Urinary bladder (tissue), 4 donors: Measurements from ENCODE around the gene RIPK3. TPM values are rescaled to one million over a fixed set of nuclear protein-coding genes. Genes with fewer than 3 reads are reported as not detected.
"Not testable (repeated sequence)": the region's sequence is repeated elsewhere in the genome, so short reads cannot be mapped to it uniquely, and the experiment has no call there.

ENCODE experiments used
- DNase-seq: peaks from one replicate; pipeline ENCODE4 v3.0.0-alpha.2; 2015; ENCODE audit errors: extremely low spot score
- H3K27ac ChIP-seq: one replicate; pipeline ENCODE4 v1.5.1; 2013; ENCODE audit warnings: low read depth, mild to moderate bottlenecking, moderate library complexity
- H3K36me3 ChIP-seq: one replicate; pipeline ENCODE4 v1.6.1; 2013; ENCODE audit warnings: mild to moderate bottlenecking, moderate library complexity; ENCODE audit not compliant: insufficient read depth
- H3K4me1 ChIP-seq: one replicate; pipeline ENCODE4 v1.6.1; 2013; ENCODE audit warnings: mild to moderate bottlenecking, moderate library complexity; ENCODE audit not compliant: insufficient read depth
- H3K4me3 ChIP-seq: one replicate; pipeline ENCODE4 v1.5.1; 2013; ENCODE audit warnings: low read depth, low read length
- WGBS: extraction: QIAGEN DNeasy Blood & Tissue Kit; methylation state at CpG from one replicate; pipeline ENCODE4 v1.1.7; 2013; 5-methylcytosine and 5-hydroxymethylcytosine counted together
- polyA plus RNA-seq: library from polyadenylated mRNA; stranded (reverse); fragments of 200-250 nt; gene quantifications from one replicate; pipeline ENCODE4 v1.2.3, GENCODE V29; 2013
- total RNA-seq: library from RNA; depleted of rRNA; stranded (reverse); fragments of >200 nt; gene quantifications from one replicate; pipeline ENCODE4 v1.2.3, GENCODE V29; 2014
- donor health status: healthy with polysubstance abuse.
- donor health status: healthy.

The RIPK3 gene
- total and polyA plus RNA-seq, 2 donors = 4.4 to 7.8 TPM

- DNase-seq = no peak
- 80% methylated on average over 9 of the region's 9 CpGs for WGBS
- Histone ChIP-seq H3K4me1 (no peaks in the 10 kb centered on the region), H3K27ac (no peak overlapping the region), H3K36me3 (no peaks in the 10 kb centered on the region), H3K4me3 (no peak overlapping the region)
These were observed 10.1 kb downstream of the RIPK3 start for GRCh38 chr14:24329736-24330135.

- no peaks in the 10 kb centered on the region for H3K36me3 ChIP-seq
- H3K27ac ChIP-seq = no peak overlapping the region
- 87% methylated on average over 12 of the region's 12 CpGs for WGBS
- H3K4me1 ChIP-seq = no peaks in the 10 kb centered on the region
- H3K4me3 ChIP-seq = no peak overlapping the region
- DNase-seq = no peak
These were observed 10.6 kb downstream of the RIPK3 start for GRCh38 chr14:24329073-24329663.

- WGBS = 4% methylated on average over 9 of the region's 9 CpGs
- not testable (repeated sequence) for H3K4me3 ChIP-seq, H3K4me1 ChIP-seq, H3K36me3 ChIP-seq, DNase-seq, H3K27ac ChIP-seq
These were observed 11.9 kb downstream of the RIPK3 start for GRCh38 chr14:24327914-24328313.

GRCh38 chr14:24327303-24327702 is 12.5 kb downstream of the RIPK3 start:
- 70% methylated on average over 2 of the region's 2 CpGs for WGBS
- Histone ChIP-seq H3K4me1 (no peaks in the 10 kb centered on the region), H3K36me3 (no peaks in the 10 kb centered on the region), H3K27ac (no peak overlapping the region), H3K4me3 (no peak overlapping the region)
- no peak for DNase-seq

- H3K4me1 ChIP-seq = no peaks in the 10 kb centered on the region
- H3K27ac ChIP-seq = no peak overlapping the region
- 80% methylated on average over 9 of the region's 9 CpGs for WGBS
- no peak overlapping the region for H3K4me3 ChIP-seq
- no peak for DNase-seq
- no peaks in the 10 kb centered on the region for H3K36me3 ChIP-seq
These were observed 13.8 kb downstream of the RIPK3 start for GRCh38 chr14:24325963-24326362.

GRCh38 chr14:24325041-24325530 is 14.7 kb downstream of the RIPK3 start:
- no peak for DNase-seq
- no peaks in the 10 kb centered on the region for H3K36me3 ChIP-seq
- 77% methylated on average over 5 of the region's 5 CpGs for WGBS
- no peak overlapping the region for H3K4me3 ChIP-seq
- no peak overlapping the region for H3K27ac ChIP-seq
- H3K4me1 ChIP-seq = no peaks in the 10 kb centered on the region

- Histone ChIP-seq H3K36me3 (no peaks in the 10 kb centered on the region), H3K4me3 (no peak overlapping the region), H3K4me1 (no peaks in the 10 kb centered on the region), H3K27ac (no peak overlapping the region)
- 78% methylated on average over 6 of the region's 6 CpGs for WGBS
- no peak for DNase-seq
These were observed 15.8 kb downstream of the RIPK3 start for GRCh38 chr14:24324024-24324423.

- DNase-seq = no peak
- H3K36me3 ChIP-seq = no peaks in the 10 kb centered on the region
- 50% methylated on average over 3 of the region's 3 CpGs for WGBS
- H3K4me1 ChIP-seq = no peaks in the 10 kb centered on the region
- no peak overlapping the region for H3K4me3 ChIP-seq
- H3K27ac ChIP-seq = no peak overlapping the region
These were observed 16.4 kb downstream of the RIPK3 start for GRCh38 chr14:24323341-24323740.

- Histone ChIP-seq H3K27ac (no peak overlapping the region), H3K36me3 (no peaks in the 10 kb centered on the region), H3K4me1 (no peaks in the 10 kb centered on the region), H3K4me3 (no peak overlapping the region)
- WGBS = 57% methylated on average over 10 of the region's 10 CpGs
- no peak for DNase-seq
These were observed 17.1 kb downstream of the RIPK3 start for GRCh38 chr14:24322672-24323071.

- no peaks in the 10 kb centered on the region for H3K36me3 ChIP-seq
- DNase-seq = no peak
- 84% methylated on average over 14 of the region's 14 CpGs for WGBS
These were observed 18.4 kb downstream of the RIPK3 start for GRCh38 chr14:24321212-24321975.

GRCh38 chr14:24317141-24317928 is 22.5 kb downstream of the RIPK3 start:
- DNase-seq = no peak
- 61% methylated on average over 3 of the region's 3 CpGs for WGBS
- no peak overlapping the region for H3K4me3 ChIP-seq
- no peaks in the 10 kb centered on the region for H3K4me1 ChIP-seq
- H3K27ac ChIP-seq = no peak overlapping the region
- no peaks in the 10 kb centered on the region for H3K36me3 ChIP-seq

More at GRCh38 chr14:24321212-24321975, 18.4 kb downstream of the RIPK3 start:
- H3K4me1 ChIP-seq = no peaks in the 10 kb centered on the region
- no peak overlapping the region for H3K27ac ChIP-seq
- H3K4me3 ChIP-seq = no peak overlapping the region

GRCh38 chr14:24316597-24316950 is 23.2 kb downstream of the RIPK3 start:
- H3K4me3 ChIP-seq = no peak overlapping the region
- 46% methylated on average over 18 of the region's 18 CpGs for WGBS

GRCh38 chr14:24315807-24316596 is 23.8 kb downstream of the RIPK3 start:
- H3K4me1 ChIP-seq = no peaks in the 10 kb centered on the region
- no peaks in the 10 kb centered on the region for H3K36me3 ChIP-seq
- no peak overlapping the region for H3K4me3 ChIP-seq
- no peak for DNase-seq
- H3K27ac ChIP-seq = no peak overlapping the region
- WGBS = 34% methylated on average over 70 of the region's 70 CpGs

More at GRCh38 chr14:24316597-24316950, 23.2 kb downstream of the RIPK3 start:
- Histone ChIP-seq H3K4me1 (no peaks in the 10 kb centered on the region), H3K36me3 (no peaks in the 10 kb centered on the region), H3K27ac (no peak overlapping the region)
- no peak for DNase-seq
